ENCODE measurements around the gene F5. TPM values are rescaled to one million over a fixed set of nuclear protein-coding genes. Genes with fewer than 3 reads are reported as not detected.

Gene F5
- 1.0 TPM for total RNA-seq

DNA sequence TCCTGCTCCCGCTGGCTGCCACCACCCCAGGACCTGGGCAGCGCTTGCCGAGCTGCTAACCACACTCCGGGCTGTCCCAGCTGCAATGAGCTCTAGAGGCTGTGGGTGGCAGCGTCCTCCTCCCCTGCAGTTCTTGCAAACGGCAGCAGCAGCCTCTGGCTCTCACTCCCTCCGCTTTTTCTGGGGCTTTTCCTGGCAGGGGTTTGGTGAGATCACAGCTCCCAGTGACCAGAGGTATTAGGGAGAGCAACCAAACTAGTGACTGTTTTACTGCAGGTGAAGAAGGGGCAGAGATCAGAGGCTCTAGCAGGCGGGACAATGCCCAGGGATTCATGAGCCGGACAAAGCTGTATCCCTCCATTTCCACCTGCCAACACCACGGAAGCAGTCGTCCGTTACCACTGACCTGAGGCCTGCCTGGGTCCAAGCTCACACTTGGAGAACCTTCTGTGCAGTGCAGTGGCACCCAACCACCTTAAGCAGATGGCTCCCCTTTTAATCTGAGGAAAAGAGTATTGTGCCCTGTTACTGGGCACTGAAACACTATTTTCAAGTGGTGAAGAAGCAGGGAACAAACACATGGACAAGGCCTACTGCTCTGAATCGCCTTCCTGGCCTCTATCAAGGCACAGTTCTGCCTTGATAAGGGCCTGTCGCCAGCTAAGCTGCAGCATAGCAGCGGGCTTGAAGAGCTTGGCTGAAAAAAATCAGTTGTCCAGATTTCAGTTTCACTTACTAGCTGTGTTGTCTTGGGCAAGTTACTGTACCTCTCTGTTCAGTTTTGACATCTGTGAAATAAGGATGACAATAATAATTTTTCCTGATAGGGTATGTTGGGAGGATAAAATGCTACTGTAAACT is at the start of gene F5:
F5 (minus strand) TSS at position 87 of the 861 bp plus-strand sequence. CDS start 95 bp downstream, outside the sequence.
- H3K4me3 ChIP-seq (ENCODE audit: low read length in 3 of 3) = peak within 1 kb of the TSS; percentile 42 to 61 (median 43)
- H3K27me3 ChIP-seq (ENCODE audit: control insufficient read depth in 3 of 3, insufficient read depth in 3 of 3, low read length in 3 of 3) = peaks cover 0 to 8% (median 2%) of the 10 kb centered on the region in 3 donors
- H3K9me3 ChIP-seq (ENCODE audit: control insufficient read depth in 3 of 3, low read length in 3 of 3) = no peaks in the 10 kb centered on the region
- H3K9ac ChIP-seq (ENCODE audit: low read depth in 1 of 3, low read length in 3 of 3) = peak within 1 kb of the TSS in 2 of 3 donors; percentile 47 to 72
- no peak within 1 kb of the TSS for H3K27ac ChIP-seq (ENCODE audit: low read depth, low read length)
- no peaks in the 10 kb centered on the region for H3K36me3 ChIP-seq (ENCODE audit: control insufficient read depth in 3 of 3, insufficient read depth in 3 of 3, low read length in 3 of 3)
- peaks cover 4 to 8% (median 5%) of the 10 kb centered on the region in 3 donors for H3K4me1 ChIP-seq (ENCODE audit: control insufficient read depth in 3 of 3, insufficient read depth in 3 of 3, low read length in 3 of 3)

DNA sequence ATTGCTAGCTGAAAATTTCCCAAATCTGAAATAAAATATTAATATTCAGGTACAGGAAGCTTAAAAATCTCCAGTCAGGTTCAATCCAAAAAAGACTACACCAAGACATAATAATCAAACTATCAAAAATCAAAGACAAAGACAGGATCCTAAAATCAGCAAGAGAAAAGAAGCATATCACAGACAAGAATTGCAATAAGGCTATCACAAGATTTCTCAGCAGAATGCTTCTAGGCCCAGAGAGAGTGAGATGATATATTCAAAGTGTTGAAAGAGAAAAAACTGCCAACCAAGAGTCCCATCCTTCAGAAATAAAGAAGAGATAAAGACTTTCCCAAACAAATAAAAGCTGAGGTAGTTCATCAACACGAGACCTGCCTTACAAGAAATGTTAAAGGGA is 48.6 kb upstream of the F5 start:
- no peak overlapping the region for H3K9ac ChIP-seq (ENCODE audit: low read depth in 1 of 3, low read length in 3 of 3)
- no peak overlapping the region for H3K27ac ChIP-seq (ENCODE audit: low read depth, low read length)
- H3K4me3 ChIP-seq (ENCODE audit: low read length in 3 of 3) = no peak overlapping the region
- peaks cover 0 to 2% (median 0%) of the 10 kb centered on the region in 3 donors for H3K27me3 ChIP-seq (ENCODE audit: control insufficient read depth in 3 of 3, insufficient read depth in 3 of 3, low read length in 3 of 3)
- peaks cover 3 to 21% (median 4%) of the 10 kb centered on the region in 3 donors for H3K9me3 ChIP-seq (ENCODE audit: control insufficient read depth in 3 of 3, low read length in 3 of 3)
- H3K36me3 ChIP-seq (ENCODE audit: control insufficient read depth in 3 of 3, insufficient read depth in 3 of 3, low read length in 3 of 3) = no peaks in the 10 kb centered on the region
- no peaks in the 10 kb centered on the region for H3K4me1 ChIP-seq (ENCODE audit: control insufficient read depth in 3 of 3, insufficient read depth in 3 of 3, low read length in 3 of 3)

DNA sequence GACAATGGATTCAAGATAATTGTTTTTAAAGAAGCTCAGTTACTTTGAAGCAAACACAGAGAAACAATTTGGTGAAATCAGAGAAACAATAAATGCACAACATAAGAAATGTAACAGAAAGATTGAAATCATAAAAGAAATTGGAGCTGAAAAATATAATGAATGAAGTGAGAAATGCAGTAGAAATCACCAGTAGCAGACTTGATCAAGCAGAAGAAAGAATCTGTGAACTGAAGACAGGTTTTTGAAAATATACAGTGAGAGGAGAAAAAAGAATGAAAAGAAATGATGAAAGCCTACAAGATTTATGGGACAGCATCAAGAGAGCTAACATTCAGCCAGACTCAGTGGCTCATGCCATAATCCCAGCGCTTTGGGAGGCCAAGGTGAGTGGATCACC is 47.9 kb upstream of the F5 start:
- H3K9ac ChIP-seq (ENCODE audit: low read depth in 1 of 3, low read length in 3 of 3) = no peak overlapping the region
- H3K9me3 ChIP-seq (ENCODE audit: control insufficient read depth in 3 of 3, low read length in 3 of 3) = peaks cover 3 to 21% (median 4%) of the 10 kb centered on the region in 3 donors

DNA sequence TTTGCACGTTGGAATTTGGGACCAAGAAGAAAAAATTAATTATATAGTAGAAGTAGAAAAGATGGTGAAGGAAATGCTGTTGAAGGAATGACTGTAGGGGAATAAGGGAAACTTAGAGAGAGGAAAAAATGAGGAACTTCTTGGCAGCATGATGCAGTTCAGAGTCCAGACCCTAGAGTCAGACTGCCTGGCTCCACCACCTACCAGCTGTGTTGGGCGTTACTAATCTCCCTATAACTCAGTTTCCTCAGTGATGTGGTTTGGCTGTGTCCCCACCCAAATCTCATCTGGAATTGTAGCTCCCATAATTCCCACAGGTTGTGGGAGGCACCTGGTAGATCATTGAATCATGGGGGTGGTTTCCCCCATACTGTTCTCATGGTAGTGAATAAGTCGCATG is 45.0 kb upstream of the F5 start:
- Histone ChIP-seq H3K9me3 (ENCODE audit: control insufficient read depth in 3 of 3, low read length in 3 of 3) (peaks cover 3 to 21% (median 4%) of the 10 kb centered on the region in 3 donors), H3K4me3 (ENCODE audit: low read length in 3 of 3) (no peak overlapping the region), H3K36me3 (ENCODE audit: control insufficient read depth in 3 of 3, insufficient read depth in 3 of 3, low read length in 3 of 3) (no peaks in the 10 kb centered on the region), H3K27me3 (ENCODE audit: control insufficient read depth in 3 of 3, insufficient read depth in 3 of 3, low read length in 3 of 3) (peaks cover 0 to 2% (median 0%) of the 10 kb centered on the region in 3 donors), H3K4me1 (ENCODE audit: control insufficient read depth in 3 of 3, insufficient read depth in 3 of 3, low read length in 3 of 3) (no peaks in the 10 kb centered on the region), H3K27ac (ENCODE audit: low read depth, low read length) (no peak overlapping the region), H3K9ac (ENCODE audit: low read depth in 1 of 3, low read length in 3 of 3) (no peak overlapping the region)

More for the DNA sequence above, 47.9 kb upstream of the F5 start:
- H3K4me3 ChIP-seq (ENCODE audit: low read length in 3 of 3) = no peak overlapping the region
- peaks cover 0 to 2% (median 0%) of the 10 kb centered on the region in 3 donors for H3K27me3 ChIP-seq (ENCODE audit: control insufficient read depth in 3 of 3, insufficient read depth in 3 of 3, low read length in 3 of 3)
- no peaks in the 10 kb centered on the region for H3K4me1 ChIP-seq (ENCODE audit: control insufficient read depth in 3 of 3, insufficient read depth in 3 of 3, low read length in 3 of 3)
- no peaks in the 10 kb centered on the region for H3K36me3 ChIP-seq (ENCODE audit: control insufficient read depth in 3 of 3, insufficient read depth in 3 of 3, low read length in 3 of 3)
- no peak overlapping the region for H3K27ac ChIP-seq (ENCODE audit: low read depth, low read length)

DNA sequence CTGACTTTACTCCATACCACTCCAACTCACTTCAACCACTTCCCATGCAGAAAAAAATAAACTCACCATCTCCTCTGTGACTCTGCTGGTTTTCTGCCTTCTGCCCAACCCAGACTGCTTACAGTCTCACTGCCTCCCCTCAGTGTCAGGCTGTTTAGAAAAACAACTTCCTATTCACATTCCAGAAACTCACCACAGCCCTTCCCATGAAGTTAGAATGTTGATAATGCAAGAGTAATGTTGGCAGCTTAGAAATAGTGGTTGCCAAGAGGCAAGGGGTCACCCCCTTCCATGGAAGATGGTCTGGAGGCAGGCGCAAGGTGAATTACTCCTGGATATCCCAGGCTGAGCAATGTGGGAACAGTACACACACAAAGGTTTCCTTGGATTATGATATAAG is 43.7 kb upstream of the F5 start, which contains the start of gene SELP:
SELP (minus strand) TSS at position 119 of the 400 bp plus-strand sequence; CDS start at position 69, 50 bp downstream.
- Histone ChIP-seq H3K4me3 (ENCODE audit: low read length in 3 of 3) (no peak within 1 kb of the TSS), H3K9me3 (ENCODE audit: control insufficient read depth in 3 of 3, low read length in 3 of 3) (peaks cover 3 to 14% (median 4%) of the 10 kb centered on the region in 3 donors)

DNA sequence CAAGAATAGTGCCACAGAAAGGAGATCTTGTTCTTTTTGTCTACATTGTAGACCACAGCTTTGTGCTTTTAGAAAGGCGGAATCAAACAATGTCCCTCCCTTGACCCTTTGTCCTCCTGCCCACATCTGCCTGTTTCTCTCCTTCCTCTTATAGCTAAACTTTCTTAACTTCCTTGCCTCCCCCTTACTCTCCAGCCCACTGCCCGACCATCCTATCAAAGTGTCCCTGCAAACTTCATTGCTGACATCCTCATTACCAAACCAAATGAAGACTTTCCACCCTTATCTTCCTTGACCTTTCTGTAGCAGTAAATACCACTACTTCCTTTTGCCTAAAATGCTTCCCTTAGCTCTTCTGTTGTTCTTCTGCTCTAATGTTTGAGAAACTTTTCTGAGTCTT is 38.6 kb upstream of the F5 start:
- H3K36me3 ChIP-seq (ENCODE audit: control insufficient read depth in 3 of 3, insufficient read depth in 3 of 3, low read length in 3 of 3) = no peaks in the 10 kb centered on the region
- H3K4me1 ChIP-seq (ENCODE audit: control insufficient read depth in 3 of 3, insufficient read depth in 3 of 3, low read length in 3 of 3) = peaks cover 0 to 3% (median 0%) of the 10 kb centered on the region in 3 donors
- H3K9me3 ChIP-seq (ENCODE audit: control insufficient read depth in 3 of 3, low read length in 3 of 3) = no peaks in the 10 kb centered on the region
- peaks cover 0 to 8% (median 0%) of the 10 kb centered on the region in 3 donors for H3K27me3 ChIP-seq (ENCODE audit: control insufficient read depth in 3 of 3, insufficient read depth in 3 of 3, low read length in 3 of 3)
- no peak overlapping the region for H3K4me3 ChIP-seq (ENCODE audit: low read length in 3 of 3)
- H3K9ac ChIP-seq (ENCODE audit: low read depth in 1 of 3, low read length in 3 of 3) = no peak overlapping the region
- H3K27ac ChIP-seq (ENCODE audit: low read depth, low read length) = no peak overlapping the region

More for the DNA sequence above, 43.7 kb upstream of the F5 start, which contains the start of gene SELP:
- no peak within 1 kb of the TSS for H3K9ac ChIP-seq (ENCODE audit: low read depth in 1 of 3, low read length in 3 of 3)
- peaks cover 0 to 2% (median 0%) of the 10 kb centered on the region in 3 donors for H3K27me3 ChIP-seq (ENCODE audit: control insufficient read depth in 3 of 3, insufficient read depth in 3 of 3, low read length in 3 of 3)
- H3K4me1 ChIP-seq (ENCODE audit: control insufficient read depth in 3 of 3, insufficient read depth in 3 of 3, low read length in 3 of 3) = no peaks in the 10 kb centered on the region
- H3K27ac ChIP-seq (ENCODE audit: low read depth, low read length) = peak within 1 kb of the TSS; percentile 17
- H3K36me3 ChIP-seq (ENCODE audit: control insufficient read depth in 3 of 3, insufficient read depth in 3 of 3, low read length in 3 of 3) = no peaks in the 10 kb centered on the region

DNA sequence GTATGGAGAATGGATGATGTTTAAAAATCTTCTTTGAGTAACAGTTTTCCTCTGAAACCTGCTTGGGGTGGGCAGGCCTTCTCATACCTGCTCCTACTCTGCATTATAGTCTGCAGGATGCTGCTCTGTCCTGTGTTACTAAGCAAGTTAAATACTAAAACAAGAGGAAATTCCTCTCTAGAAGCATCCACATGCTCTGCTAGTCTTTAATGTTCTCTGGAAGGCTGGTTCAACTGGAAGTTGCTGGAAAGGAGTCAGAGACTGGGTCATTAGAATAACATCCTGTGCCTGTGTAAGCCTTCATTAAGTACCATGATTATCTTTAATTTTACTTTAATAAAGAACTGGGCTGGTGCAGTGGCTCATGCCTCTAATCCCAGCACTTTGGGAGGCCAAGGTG is 37.8 kb upstream of the F5 start:
- Histone ChIP-seq H3K4me1 (ENCODE audit: control insufficient read depth in 3 of 3, insufficient read depth in 3 of 3, low read length in 3 of 3) (peaks cover 0 to 3% (median 0%) of the 10 kb centered on the region in 3 donors), H3K9me3 (ENCODE audit: control insufficient read depth in 3 of 3, low read length in 3 of 3) (no peaks in the 10 kb centered on the region), H3K27ac (ENCODE audit: low read depth, low read length) (no peak overlapping the region), H3K4me3 (ENCODE audit: low read length in 3 of 3) (no peak overlapping the region), H3K27me3 (ENCODE audit: control insufficient read depth in 3 of 3, insufficient read depth in 3 of 3, low read length in 3 of 3) (peaks cover 0 to 8% (median 0%) of the 10 kb centered on the region in 3 donors), H3K36me3 (ENCODE audit: control insufficient read depth in 3 of 3, insufficient read depth in 3 of 3, low read length in 3 of 3) (no peaks in the 10 kb centered on the region), H3K9ac (ENCODE audit: low read depth in 1 of 3, low read length in 3 of 3) (no peak overlapping the region)

DNA sequence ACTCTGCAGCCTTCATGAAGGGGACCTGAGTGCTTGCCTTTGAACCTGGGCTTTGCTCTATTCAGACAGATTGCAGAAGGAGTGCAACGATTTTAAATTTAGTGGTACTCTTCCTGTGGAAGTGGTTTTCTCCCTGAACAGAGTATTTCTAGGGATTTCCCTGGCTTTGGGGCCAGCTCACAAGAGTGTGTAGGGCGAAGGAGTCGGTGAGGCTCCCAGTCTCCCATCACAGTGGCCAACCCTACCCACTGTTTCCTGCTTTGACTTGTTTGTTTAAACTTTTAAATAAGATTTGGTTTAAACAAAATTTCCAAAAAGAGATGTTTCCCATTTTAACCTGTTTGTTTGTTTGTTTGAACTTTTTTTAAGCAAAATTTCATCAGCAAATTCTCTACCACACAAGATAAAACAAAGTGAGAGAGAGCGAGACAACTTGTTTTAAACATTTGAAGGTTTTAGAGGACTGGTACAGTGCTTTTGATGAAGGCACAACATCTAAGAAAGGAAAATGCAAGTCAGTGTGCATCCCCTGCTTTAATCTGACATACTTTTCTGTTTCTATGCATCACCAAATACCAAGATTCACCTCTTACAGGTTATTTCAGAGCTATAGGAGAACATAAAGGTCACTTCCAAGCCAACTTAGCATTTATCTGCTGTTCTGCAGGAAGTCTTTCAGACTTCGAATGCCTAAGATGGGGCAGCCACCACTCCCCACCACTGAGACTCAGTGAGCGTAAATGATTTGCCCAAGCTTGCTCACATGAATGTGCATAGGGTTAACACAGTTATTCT is 37.0 kb upstream of the F5 start:
- H3K9ac ChIP-seq (ENCODE audit: low read depth in 1 of 3, low read length in 3 of 3) = no peak overlapping the region
- peaks cover 0 to 8% (median 0%) of the 10 kb centered on the region in 3 donors for H3K27me3 ChIP-seq (ENCODE audit: control insufficient read depth in 3 of 3, insufficient read depth in 3 of 3, low read length in 3 of 3)
- H3K4me1 ChIP-seq (ENCODE audit: control insufficient read depth in 3 of 3, insufficient read depth in 3 of 3, low read length in 3 of 3) = peaks cover 0 to 3% (median 0%) of the 10 kb centered on the region in 3 donors
- no peaks in the 10 kb centered on the region for H3K9me3 ChIP-seq (ENCODE audit: control insufficient read depth in 3 of 3, low read length in 3 of 3)
- H3K36me3 ChIP-seq (ENCODE audit: control insufficient read depth in 3 of 3, insufficient read depth in 3 of 3, low read length in 3 of 3) = no peaks in the 10 kb centered on the region
- H3K4me3 ChIP-seq (ENCODE audit: low read length in 3 of 3) = no peak overlapping the region
- no peak overlapping the region for H3K27ac ChIP-seq (ENCODE audit: low read depth, low read length)

DNA sequence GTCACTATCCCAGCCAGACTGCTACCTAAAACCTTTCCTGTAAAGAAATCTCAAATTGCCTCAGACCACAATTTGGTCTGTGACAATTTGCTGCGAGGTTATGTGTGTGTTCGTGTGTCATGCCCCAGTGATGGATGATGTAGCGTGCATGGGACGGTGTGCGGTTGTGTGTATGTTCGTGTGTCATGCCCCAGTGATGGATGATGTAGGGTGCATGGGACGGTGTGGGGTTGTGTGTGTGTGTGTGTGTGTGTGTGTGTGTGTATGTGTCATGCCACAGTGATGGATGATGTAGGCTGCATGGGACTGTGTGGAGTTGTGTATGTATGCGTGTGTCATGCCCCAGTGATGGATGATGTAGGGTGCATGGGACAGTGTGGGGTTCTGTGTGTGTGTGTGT is 34.3 kb upstream of the F5 start:
- H3K9ac ChIP-seq (ENCODE audit: low read depth in 1 of 3, low read length in 3 of 3) = no peak overlapping the region
- H3K27me3 ChIP-seq (ENCODE audit: control insufficient read depth in 3 of 3, insufficient read depth in 3 of 3, low read length in 3 of 3) = peaks cover 0 to 8% (median 0%) of the 10 kb centered on the region in 3 donors
- no peaks in the 10 kb centered on the region for H3K36me3 ChIP-seq (ENCODE audit: control insufficient read depth in 3 of 3, insufficient read depth in 3 of 3, low read length in 3 of 3)
- H3K27ac ChIP-seq (ENCODE audit: low read depth, low read length) = no peak overlapping the region
- H3K4me3 ChIP-seq (ENCODE audit: low read length in 3 of 3) = no peak overlapping the region
- peaks cover 0 to 3% (median 0%) of the 10 kb centered on the region in 3 donors for H3K4me1 ChIP-seq (ENCODE audit: control insufficient read depth in 3 of 3, insufficient read depth in 3 of 3, low read length in 3 of 3)
- no peaks in the 10 kb centered on the region for H3K9me3 ChIP-seq (ENCODE audit: control insufficient read depth in 3 of 3, low read length in 3 of 3)

All from skeletal muscle tissue (tissue), 4 donors.